ENCODE results near the gene IGLL5.

DNA sequence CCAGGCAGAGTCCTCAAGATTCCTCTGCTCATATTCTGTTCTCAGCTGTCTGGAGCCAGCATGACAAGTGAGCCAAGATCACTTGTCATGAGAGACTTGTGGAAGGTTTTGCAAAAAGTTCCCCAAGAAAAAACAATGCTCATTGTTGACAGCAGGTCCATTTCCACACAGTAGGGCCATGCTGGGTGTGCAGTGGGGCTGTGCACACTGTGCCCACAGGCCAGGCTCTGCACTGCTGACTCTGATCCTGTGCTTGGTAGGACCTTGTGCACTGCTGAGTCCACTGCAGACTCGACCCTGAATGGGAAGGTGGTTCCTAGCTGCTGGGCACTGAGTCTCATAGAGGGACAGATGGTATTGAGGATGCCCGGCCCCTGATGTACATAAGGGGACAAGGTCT lies 33.9 kb upstream of the IGLL5 start:
- TF ChIP-seq POLR2AphosphoS5 (IDR thresholded peaks at IDR 0.05): no peak
- TF ChIP-seq, protein P1, sequence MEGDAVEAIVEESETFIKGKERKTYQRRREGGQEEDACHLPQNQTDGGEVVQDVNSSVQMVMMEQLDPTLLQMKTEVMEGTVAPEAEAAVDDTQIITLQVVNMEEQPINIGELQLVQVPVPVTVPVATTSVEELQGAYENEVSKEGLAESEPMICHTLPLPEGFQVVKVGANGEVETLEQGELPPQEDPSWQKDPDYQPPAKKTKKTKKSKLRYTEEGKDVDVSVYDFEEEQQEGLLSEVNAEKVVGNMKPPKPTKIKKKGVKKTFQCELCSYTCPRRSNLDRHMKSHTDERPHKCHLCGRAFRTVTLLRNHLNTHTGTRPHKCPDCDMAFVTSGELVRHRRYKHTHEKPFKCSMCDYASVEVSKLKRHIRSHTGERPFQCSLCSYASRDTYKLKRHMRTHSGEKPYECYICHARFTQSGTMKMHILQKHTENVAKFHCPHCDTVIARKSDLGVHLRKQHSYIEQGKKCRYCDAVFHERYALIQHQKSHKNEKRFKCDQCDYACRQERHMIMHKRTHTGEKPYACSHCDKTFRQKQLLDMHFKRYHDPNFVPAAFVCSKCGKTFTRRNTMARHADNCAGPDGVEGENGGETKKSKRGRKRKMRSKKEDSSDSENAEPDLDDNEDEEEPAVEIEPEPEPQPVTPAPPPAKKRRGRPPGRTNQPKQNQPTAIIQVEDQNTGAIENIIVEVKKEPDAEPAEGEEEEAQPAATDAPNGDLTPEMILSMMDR (IDR thresholded peaks at IDR 0.05): no peak
